Activated CD4-positive, alpha-beta memory T cell treated with anti-CD3 and anti-CD28 coated beads, Interleukin-2, amount 10 ng/mL, durations not matched to agents 7 days and 5 days (primary cell): ENCODE measurements around the gene ZNF701. TPM values are rescaled to one million over a fixed set of nuclear protein-coding genes. Genes with fewer than 3 reads are reported as not detected.
"Not testable (repeated sequence)": the region's sequence is repeated elsewhere in the genome, so short reads cannot be mapped to it uniquely, and the experiment has no call there.

Source experiments
- CTCF ChIA-PET: fragments of 350-600 bp; sonication (Branson Sonifier 250); formaldehyde crosslinking; loops from one replicate; lab custom pipeline; 2021; ENCODE audit warnings: antibody characterized with exemption, inconsistent platforms; lab: Charles Lee
- POLR2A ChIA-PET: fragments of 350-600 bp; sonication (Branson Sonifier 250); formaldehyde crosslinking; loops from one replicate; lab custom pipeline; 2021; ENCODE audit warnings: antibody characterized with exemption; lab: Charles Lee
- DNase-seq: peaks from one replicate; pipeline ENCODE4 v3.0.0-alpha.2; 2020
- H3K27ac Mint-ChIP-seq: one replicate; pipeline ENCODE4 v1.8.0; 2021; ENCODE audit warnings: mild to moderate bottlenecking, mixed read lengths
- H3K27me3 Mint-ChIP-seq: one replicate; pipeline ENCODE4 v1.8.0; 2021; ENCODE audit warnings: mixed read lengths
- H3K36me3 Mint-ChIP-seq: one replicate; pipeline ENCODE4 v1.8.0; 2021; ENCODE audit warnings: low read depth, mixed read lengths
- H3K4me1 Mint-ChIP-seq: one replicate; pipeline ENCODE4 v1.8.0; 2021; ENCODE audit warnings: mixed read lengths
- H3K4me3 Mint-ChIP-seq: one replicate; pipeline ENCODE4 v1.8.0; 2021; ENCODE audit warnings: mild to moderate bottlenecking, mixed read lengths
- H3K9me3 Mint-ChIP-seq: one replicate; pipeline ENCODE4 v1.8.0; 2021; ENCODE audit warnings: mixed read lengths
- total RNA-seq, 2 experiments: library from RNA; stranded (reverse); gene quantifications; one replicate each; pipeline ENCODE4 v1.2.3, GENCODE V29; 2021

The ZNF701 gene
- total RNA-seq, 2 experiments from 2014 or later: 29.7 to 30.5 TPM

GRCh38 chr19:52626915-52627314 is 56.8 kb downstream of the ZNF701 start:
- DNase-seq: no peak
- POLR2A ChIA-PET: interaction anchor here (1.2 kb wide), 1 partner anchor 11 kb away, joined by 3 read pairs; no protein-coding TSS in a partner anchor
- Mint-ChIP-seq H3K4me3 (no peak overlapping the region), H3K27ac (no peak overlapping the region), H3K27me3 (no peaks in the 10 kb centered on the region), H3K36me3 (peaks cover 41% of the 10 kb centered on the region), H3K9me3 (peaks cover 36% of the 10 kb centered on the region), H3K4me1 (no peaks in the 10 kb centered on the region)
- CTCF ChIA-PET: no interaction called here

GRCh38 chr19:52627441-52627840 is 57.4 kb downstream of the ZNF701 start:
- H3K36me3 Mint-ChIP-seq: peaks cover 47% of the 10 kb centered on the region
- H3K9me3 Mint-ChIP-seq: peaks cover 33% of the 10 kb centered on the region
- H3K27me3 Mint-ChIP-seq, H3K4me1 Mint-ChIP-seq, H3K27ac Mint-ChIP-seq, CTCF ChIA-PET, DNase-seq, H3K4me3 Mint-ChIP-seq: not testable (repeated sequence)
- POLR2A ChIA-PET: interaction anchor here (1.2 kb wide), 1 partner anchor 10 kb away, joined by 3 read pairs; no protein-coding TSS in a partner anchor

GRCh38 chr19:52635786-52636570 is 65.9 kb downstream of the ZNF701 start:
- no peaks in the 10 kb centered on the region for H3K27me3 Mint-ChIP-seq
- H3K27ac Mint-ChIP-seq: no peak overlapping the region
- CTCF ChIA-PET: no interaction called here
- H3K4me3 Mint-ChIP-seq: no peak overlapping the region
- peaks cover 31% of the 10 kb centered on the region for H3K9me3 Mint-ChIP-seq
- peaks cover 68% of the 10 kb centered on the region for H3K36me3 Mint-ChIP-seq
- POLR2A ChIA-PET: interaction anchor here (0.7 kb wide), 1 partner anchor 299 kb away, joined by 3 read pairs; no protein-coding TSS in a partner anchor
- DNase-seq: no peak
- peaks cover 21% of the 10 kb centered on the region for H3K4me1 Mint-ChIP-seq

Other genes with a start within 250 kb of the ZNF701 start
- 1 to 10 TPM; 1.2 to 1.4 TPM for gene ZNF610, start 234.0 kb upstream of the ZNF701 start, total RNA-seq
- 10 to 100 TPM; 15.5 to 15.9 TPM for gene ZNF880, start 200.4 kb upstream of the ZNF701 start, total RNA-seq
- 10 to 100 TPM; 10.8 to 11.7 TPM for gene ZNF528, start 172.4 kb upstream of the ZNF701 start, total RNA-seq
- gene ZNF534, start 141.1 kb upstream of the ZNF701 start, total RNA-seq: not detected
- gene ZNF578, start 116.7 kb upstream of the ZNF701 start, total RNA-seq: 1 to 10 TPM in 1 of 2 experiments, under 1 TPM in 1; 0.95 to 1.2 TPM
- 10 to 100 TPM; 36.7 to 42.6 TPM for gene ZNF808, start 42.6 kb upstream of the ZNF701 start, total RNA-seq
- 10 to 100 TPM; 49.1 to 49.7 TPM for gene ZNF83, start 68.1 kb downstream of the ZNF701 start, total RNA-seq
- gene ZNF611, start 164.8 kb downstream of the ZNF701 start, total RNA-seq: 10 to 100 TPM; 26.6 TPM
- 10 to 100 TPM; 16.9 to 17.5 TPM for gene ZNF600, start 216.5 kb downstream of the ZNF701 start, total RNA-seq